ENCODE measurements around the gene LRP6. TPM values are rescaled to one million over a fixed set of nuclear protein-coding genes. Genes with fewer than 3 reads are reported as not detected.

The LRP6 gene
- total and polyA plus RNA-seq, 4 donors: 5.4 to 57.0 (median 25.5) TPM

DNA sequence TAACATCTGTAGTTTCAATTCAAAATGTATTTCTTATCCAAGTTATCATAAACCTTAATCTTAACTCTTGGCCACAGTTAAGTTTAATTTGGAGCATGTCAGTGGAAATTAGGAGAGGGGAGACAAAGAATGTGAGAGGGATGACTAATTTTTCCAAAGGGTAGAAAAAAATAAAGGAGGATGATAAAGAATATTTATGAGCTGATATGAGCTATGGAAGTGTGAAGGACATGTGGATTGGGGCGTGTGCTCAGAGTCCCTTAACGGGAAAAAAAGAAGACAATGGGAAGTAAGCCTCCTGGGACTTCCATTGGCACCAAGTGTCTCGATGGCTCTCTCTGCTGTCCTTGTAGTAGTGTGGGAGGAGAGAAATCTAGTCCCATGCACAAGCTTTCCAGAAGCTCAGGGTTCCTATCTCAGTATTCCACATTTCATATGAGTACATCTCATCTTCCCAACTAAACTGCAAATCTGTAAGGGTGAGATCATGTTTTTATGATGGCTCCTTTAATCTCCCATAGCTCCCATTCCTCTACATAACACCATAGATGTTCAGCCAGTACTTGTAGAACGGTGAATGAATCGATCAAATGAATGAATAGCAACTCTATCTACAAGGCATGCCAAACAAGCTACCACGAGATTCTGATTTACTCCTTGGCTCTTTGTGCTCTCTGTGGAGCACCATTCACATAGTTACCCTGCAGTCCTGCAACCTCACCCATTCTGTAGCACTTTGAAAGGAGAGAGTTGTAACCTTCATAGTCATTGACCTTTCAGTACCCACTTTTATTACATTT lies 168.8 kb downstream of the LRP6 start:
- H3K36me3 ChIP-seq (ENCODE audit: control insufficient read depth in 1 of 2, insufficient read depth in 2 of 2, low read length in 1 of 2): no peaks in the 10 kb centered on the region
- no peak overlapping the region for H3K4me3 ChIP-seq (ENCODE audit: low read length in 2 of 2)
- peaks cover 0 to 5% of the 10 kb centered on the region in 2 donors for H3K4me1 ChIP-seq (ENCODE audit: control insufficient read depth in 1 of 2, insufficient read depth in 2 of 2, low read length in 2 of 2)
- no peak for DNase-seq
- H3K9me3 ChIP-seq (ENCODE audit: control insufficient read depth, low read length): no peaks in the 10 kb centered on the region
- H3K27ac ChIP-seq (ENCODE audit: low read depth in 1 of 2, low read length in 2 of 2): no peak overlapping the region
- 39 to 44% methylated on average over 6 of the region's 6 CpGs for WGBS, 2 donors
- no peaks in the 10 kb centered on the region for H3K27me3 ChIP-seq (ENCODE audit: control insufficient read depth in 1 of 2, insufficient read depth in 2 of 2, low read length in 1 of 2)
- intact Hi-C loops (cut with DNase I): no loop called here
- ATAC-seq (ENCODE audit: low FRiP score): no peak

DNA sequence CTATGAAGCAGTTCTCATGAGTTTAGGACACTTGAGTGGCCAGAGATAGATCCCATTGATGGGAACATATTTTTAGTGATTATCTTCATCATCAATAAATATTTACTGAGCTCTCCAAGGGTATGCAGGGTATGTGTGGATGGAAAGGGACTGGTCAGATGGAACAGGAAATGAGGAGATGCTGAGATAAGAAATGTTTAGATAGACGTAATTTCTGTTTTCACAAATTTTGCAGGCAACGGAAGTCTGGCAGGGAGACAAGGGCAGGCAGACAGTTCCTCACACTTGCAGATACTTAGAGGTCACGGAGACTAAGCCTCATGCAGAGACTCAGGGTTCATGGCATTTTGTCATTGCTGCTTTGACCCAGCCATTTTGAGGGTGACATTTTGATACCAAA lies 171.8 kb downstream of the LRP6 start:
- ATAC-seq (ENCODE audit: low FRiP score): no peak

GRCh38 chr12:12094481-12094880 lies 172.4 kb downstream of the LRP6 start:
- no peaks in the 10 kb centered on the region for H3K27me3 ChIP-seq (ENCODE audit: control insufficient read depth in 1 of 2, insufficient read depth in 2 of 2, low read length in 1 of 2)
- DNase-seq (no peak), ATAC-seq (ENCODE audit: low FRiP score) (no peak)
- no peak overlapping the region for H3K4me3 ChIP-seq (ENCODE audit: low read length in 2 of 2)
- H3K36me3 ChIP-seq (ENCODE audit: control insufficient read depth in 1 of 2, insufficient read depth in 2 of 2, low read length in 1 of 2): no peaks in the 10 kb centered on the region
- 80 to 81% methylated on average over 4 of the region's 4 CpGs for whole genome bisulfite sequencing, 2 donors
- no peaks in the 10 kb centered on the region for H3K9me3 ChIP-seq (ENCODE audit: control insufficient read depth, low read length)
- H3K27ac ChIP-seq (ENCODE audit: low read depth in 1 of 2, low read length in 2 of 2): no peak overlapping the region
- H3K4me1 ChIP-seq (ENCODE audit: control insufficient read depth in 1 of 2, insufficient read depth in 2 of 2, low read length in 2 of 2): peaks cover 0 to 5% of the 10 kb centered on the region in 2 donors
- intact Hi-C loops (cut with DNase I): no loop called here

More for the DNA sequence above, 171.8 kb downstream of the LRP6 start:
- Histone ChIP-seq H3K27me3 (ENCODE audit: control insufficient read depth in 1 of 2, insufficient read depth in 2 of 2, low read length in 1 of 2) (no peaks in the 10 kb centered on the region), H3K4me3 (ENCODE audit: low read length in 2 of 2) (no peak overlapping the region), H3K4me1 (ENCODE audit: control insufficient read depth in 1 of 2, insufficient read depth in 2 of 2, low read length in 2 of 2) (peaks cover 0 to 5% of the 10 kb centered on the region in 2 donors), H3K27ac (ENCODE audit: low read depth in 1 of 2, low read length in 2 of 2) (no peak overlapping the region), H3K36me3 (ENCODE audit: control insufficient read depth in 1 of 2, insufficient read depth in 2 of 2, low read length in 1 of 2) (no peaks in the 10 kb centered on the region), H3K9me3 (ENCODE audit: control insufficient read depth, low read length) (no peaks in the 10 kb centered on the region)
- no peak for DNase-seq
- intact Hi-C loops (cut with DNase I): no loop called here
- 20 to 25% methylated on average over 3 of the region's 3 CpGs for whole genome bisulfite sequencing, 2 donors

- H3K9me3 ChIP-seq (ENCODE audit: control insufficient read depth, low read length): no peaks in the 10 kb centered on the region
- H3K4me3 ChIP-seq (ENCODE audit: low read length in 2 of 2): no peak overlapping the region
- H3K36me3 ChIP-seq (ENCODE audit: control insufficient read depth in 1 of 2, insufficient read depth in 2 of 2, low read length in 1 of 2): no peaks in the 10 kb centered on the region
- intact Hi-C loops (cut with DNase I): no loop called here
- H3K4me1 ChIP-seq (ENCODE audit: control insufficient read depth in 1 of 2, insufficient read depth in 2 of 2, low read length in 2 of 2): no peaks in the 10 kb centered on the region
- DNase-seq (no peak), ATAC-seq (ENCODE audit: low FRiP score) (peak; percentile 24)
- 80 to 81% methylated on average over 14 of the region's 14 CpGs for WGBS, 2 donors
- H3K27ac ChIP-seq (ENCODE audit: low read depth in 1 of 2, low read length in 2 of 2): no peak overlapping the region
- no peaks in the 10 kb centered on the region for H3K27me3 ChIP-seq (ENCODE audit: control insufficient read depth in 1 of 2, insufficient read depth in 2 of 2, low read length in 1 of 2)
Observed at GRCh38 chr12:12091977-12092663, 174.7 kb downstream of the LRP6 start.

GRCh38 chr12:12091071-12091470 lies 175.8 kb downstream of the LRP6 start:
- no peak for ATAC-seq (ENCODE audit: low FRiP score)
- intact Hi-C loops (cut with DNase I): no loop called here
- 17 to 25% methylated on average over 3 of the region's 3 CpGs for WGBS, 2 donors

DNA sequence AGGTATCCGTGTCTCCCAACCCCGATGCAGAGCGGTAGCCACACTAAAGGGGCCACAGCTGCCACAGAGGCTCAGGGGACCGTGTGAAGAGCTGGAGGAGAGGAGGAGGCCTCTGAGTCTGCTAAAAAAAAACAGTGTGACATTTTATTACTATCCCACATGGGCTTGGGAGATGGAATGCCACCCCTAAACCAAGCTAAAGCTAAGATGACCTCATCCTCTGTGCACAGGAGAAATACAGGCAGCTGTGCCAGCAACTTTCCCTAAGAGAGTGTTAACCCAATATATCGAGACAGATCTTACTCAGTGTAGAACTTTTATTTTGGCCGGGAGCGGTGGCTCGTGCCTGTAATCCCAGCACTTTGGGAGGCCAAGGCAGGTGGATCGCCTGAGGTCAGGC lies 178.1 kb downstream of the LRP6 start:
- ATAC-seq (ENCODE audit: low FRiP score) (no peak), DNase-seq (no peak)
- Histone ChIP-seq H3K9me3 (ENCODE audit: control insufficient read depth, low read length) (no peaks in the 10 kb centered on the region), H3K27me3 (ENCODE audit: control insufficient read depth in 1 of 2, insufficient read depth in 2 of 2, low read length in 1 of 2) (no peaks in the 10 kb centered on the region), H3K4me1 (ENCODE audit: control insufficient read depth in 1 of 2, insufficient read depth in 2 of 2, low read length in 2 of 2) (no peaks in the 10 kb centered on the region), H3K27ac (ENCODE audit: low read depth in 1 of 2, low read length in 2 of 2) (no peak overlapping the region), H3K4me3 (ENCODE audit: low read length in 2 of 2) (no peak overlapping the region), H3K36me3 (ENCODE audit: control insufficient read depth in 1 of 2, insufficient read depth in 2 of 2, low read length in 1 of 2) (no peaks in the 10 kb centered on the region)
- intact Hi-C loops (cut with DNase I): loop anchor here in 1 of 2 donors (10.0 kb wide), 1 partner anchor 616 kb away; no protein-coding TSS in a partner anchor
- WGBS, 2 donors: 22 to 42% methylated on average over 9 of the region's 9 CpGs

More at GRCh38 chr12:12091071-12091470, 175.8 kb downstream of the LRP6 start:
- no peak overlapping the region for H3K27ac ChIP-seq (ENCODE audit: low read depth in 1 of 2, low read length in 2 of 2)
- H3K27me3 ChIP-seq (ENCODE audit: control insufficient read depth in 1 of 2, insufficient read depth in 2 of 2, low read length in 1 of 2): no peaks in the 10 kb centered on the region
- no peak overlapping the region for H3K4me3 ChIP-seq (ENCODE audit: low read length in 2 of 2)
- H3K9me3 ChIP-seq (ENCODE audit: control insufficient read depth, low read length): no peaks in the 10 kb centered on the region
- H3K4me1 ChIP-seq (ENCODE audit: control insufficient read depth in 1 of 2, insufficient read depth in 2 of 2, low read length in 2 of 2): no peaks in the 10 kb centered on the region
- DNase-seq: no peak
- no peaks in the 10 kb centered on the region for H3K36me3 ChIP-seq (ENCODE audit: control insufficient read depth in 1 of 2, insufficient read depth in 2 of 2, low read length in 1 of 2)

- intact Hi-C loops (cut with DNase I): loop anchor here in 1 of 2 donors (10.0 kb wide), 1 partner anchor 617 kb away; no protein-coding TSS in a partner anchor
- no peak for ATAC-seq (ENCODE audit: low FRiP score)
- no peak overlapping the region for H3K4me3 ChIP-seq (ENCODE audit: low read length in 2 of 2)
- H3K36me3 ChIP-seq (ENCODE audit: control insufficient read depth in 1 of 2, insufficient read depth in 2 of 2, low read length in 1 of 2): no peaks in the 10 kb centered on the region
- H3K4me1 ChIP-seq (ENCODE audit: control insufficient read depth in 1 of 2, insufficient read depth in 2 of 2, low read length in 2 of 2): no peaks in the 10 kb centered on the region
- DNase-seq: no peak
- no peaks in the 10 kb centered on the region for H3K9me3 ChIP-seq (ENCODE audit: control insufficient read depth, low read length)
- H3K27ac ChIP-seq (ENCODE audit: low read depth in 1 of 2, low read length in 2 of 2): no peak overlapping the region
- WGBS, 2 donors: 86 to 88% methylated on average over 10 of the region's 10 CpGs
- no peaks in the 10 kb centered on the region for H3K27me3 ChIP-seq (ENCODE audit: control insufficient read depth in 1 of 2, insufficient read depth in 2 of 2, low read length in 1 of 2)
Observed at GRCh38 chr12:12088147-12088546, 178.7 kb downstream of the LRP6 start.

GRCh38 chr12:12087693-12088034 lies 179.2 kb downstream of the LRP6 start:
- ATAC-seq (ENCODE audit: low FRiP score) (no peak), DNase-seq (no peak)
- no peaks in the 10 kb centered on the region for H3K36me3 ChIP-seq (ENCODE audit: control insufficient read depth in 1 of 2, insufficient read depth in 2 of 2, low read length in 1 of 2)
- no peak overlapping the region for H3K4me3 ChIP-seq (ENCODE audit: low read length in 2 of 2)
- intact Hi-C loops (cut with DNase I): loop anchor here in 1 of 2 donors (2.0 to 10.0 kb wide), 2 partner anchors 239 to 617 kb away; no protein-coding TSS in a partner anchor
- H3K27me3 ChIP-seq (ENCODE audit: control insufficient read depth in 1 of 2, insufficient read depth in 2 of 2, low read length in 1 of 2): no peaks in the 10 kb centered on the region
- no peaks in the 10 kb centered on the region for H3K4me1 ChIP-seq (ENCODE audit: control insufficient read depth in 1 of 2, insufficient read depth in 2 of 2, low read length in 2 of 2)
- WGBS, 2 donors: 96 to 100% methylated on average over 2 of the region's 2 CpGs
- H3K9me3 ChIP-seq (ENCODE audit: control insufficient read depth, low read length): no peaks in the 10 kb centered on the region
- no peak overlapping the region for H3K27ac ChIP-seq (ENCODE audit: low read depth in 1 of 2, low read length in 2 of 2)
